ENCODE measurements around the gene GPBP1L1.

GPBP1L1 gene

DNA sequence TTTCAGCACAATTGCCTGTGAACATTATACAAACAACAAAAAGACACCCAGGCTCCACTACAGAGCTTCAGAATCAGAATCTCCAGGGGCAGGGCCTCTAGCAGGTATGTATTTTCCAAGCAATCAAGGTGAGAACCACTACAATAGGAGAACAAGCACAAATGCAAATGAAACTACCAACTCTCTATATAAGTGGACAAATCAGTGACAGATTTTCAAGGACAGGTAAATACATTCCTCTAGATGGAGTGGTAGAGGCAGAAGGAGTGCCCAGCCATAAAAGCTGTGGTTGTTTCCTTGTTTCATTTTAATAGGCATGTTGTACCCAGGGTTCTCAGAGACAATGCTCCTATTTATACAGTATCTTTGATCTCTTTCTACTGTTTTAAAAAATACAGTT is 42.4 kb downstream of the GPBP1L1 start:
- TF ChIP-seq POLR2A (IDR thresholded peaks at IDR 0.05; ENCODE audit: extremely low read depth, insufficient read length) (no peak), MYC (IDR thresholded peaks at IDR 0.05; ENCODE audit: low read depth, low read length) (no peak)
- TF ChIP-seq, protein P1, sequence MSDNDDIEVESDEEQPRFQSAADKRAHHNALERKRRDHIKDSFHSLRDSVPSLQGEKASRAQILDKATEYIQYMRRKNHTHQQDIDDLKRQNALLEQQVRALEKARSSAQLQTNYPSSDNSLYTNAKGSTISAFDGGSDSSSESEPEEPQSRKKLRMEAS (IDR thresholded peaks at IDR 0.05; ENCODE audit: low read depth, low read length), result no peak
- TF ChIP-seq, protein P2, sequence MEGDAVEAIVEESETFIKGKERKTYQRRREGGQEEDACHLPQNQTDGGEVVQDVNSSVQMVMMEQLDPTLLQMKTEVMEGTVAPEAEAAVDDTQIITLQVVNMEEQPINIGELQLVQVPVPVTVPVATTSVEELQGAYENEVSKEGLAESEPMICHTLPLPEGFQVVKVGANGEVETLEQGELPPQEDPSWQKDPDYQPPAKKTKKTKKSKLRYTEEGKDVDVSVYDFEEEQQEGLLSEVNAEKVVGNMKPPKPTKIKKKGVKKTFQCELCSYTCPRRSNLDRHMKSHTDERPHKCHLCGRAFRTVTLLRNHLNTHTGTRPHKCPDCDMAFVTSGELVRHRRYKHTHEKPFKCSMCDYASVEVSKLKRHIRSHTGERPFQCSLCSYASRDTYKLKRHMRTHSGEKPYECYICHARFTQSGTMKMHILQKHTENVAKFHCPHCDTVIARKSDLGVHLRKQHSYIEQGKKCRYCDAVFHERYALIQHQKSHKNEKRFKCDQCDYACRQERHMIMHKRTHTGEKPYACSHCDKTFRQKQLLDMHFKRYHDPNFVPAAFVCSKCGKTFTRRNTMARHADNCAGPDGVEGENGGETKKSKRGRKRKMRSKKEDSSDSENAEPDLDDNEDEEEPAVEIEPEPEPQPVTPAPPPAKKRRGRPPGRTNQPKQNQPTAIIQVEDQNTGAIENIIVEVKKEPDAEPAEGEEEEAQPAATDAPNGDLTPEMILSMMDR (IDR thresholded peaks at IDR 0.05; ENCODE audit: low read depth, low read length), result no peak
- DNase-seq (ENCODE audit: low read depth), result no peak
- H3K4me3 ChIP-seq (ENCODE audit: low read depth, low read length), result no peak overlapping the region

DNA sequence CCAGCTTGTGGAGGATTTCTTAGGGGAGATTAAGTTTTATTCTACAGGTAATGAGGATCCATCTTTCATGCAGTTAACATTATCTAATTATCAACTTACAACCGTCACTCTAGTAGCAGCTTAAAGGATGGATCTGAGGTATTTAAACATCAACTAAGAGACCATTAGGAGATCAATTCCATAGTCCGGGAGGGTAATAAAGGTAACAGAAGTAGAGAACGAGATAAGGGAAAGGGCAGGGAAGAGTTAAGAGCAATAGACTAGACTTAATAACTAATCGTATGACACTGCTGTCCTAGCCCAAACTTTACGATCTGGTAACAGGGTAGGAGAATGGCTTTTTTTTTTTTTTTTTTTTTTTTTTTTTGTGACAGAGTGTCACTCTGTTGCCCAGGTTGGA is 43.0 kb downstream of the GPBP1L1 start:
- no peak for DNase-seq (ENCODE audit: low read depth)
- TF ChIP-seq, protein P1 (IDR thresholded peaks at IDR 0.05; ENCODE audit: low read depth, low read length), result no peak
- no peak for TF ChIP-seq POLR2A (IDR thresholded peaks at IDR 0.05; ENCODE audit: extremely low read depth, insufficient read length)
- TF ChIP-seq, protein P2 (IDR thresholded peaks at IDR 0.05; ENCODE audit: low read depth, low read length), result no peak
- TF ChIP-seq MYC (IDR thresholded peaks at IDR 0.05; ENCODE audit: low read depth, low read length), result no peak

DNA sequence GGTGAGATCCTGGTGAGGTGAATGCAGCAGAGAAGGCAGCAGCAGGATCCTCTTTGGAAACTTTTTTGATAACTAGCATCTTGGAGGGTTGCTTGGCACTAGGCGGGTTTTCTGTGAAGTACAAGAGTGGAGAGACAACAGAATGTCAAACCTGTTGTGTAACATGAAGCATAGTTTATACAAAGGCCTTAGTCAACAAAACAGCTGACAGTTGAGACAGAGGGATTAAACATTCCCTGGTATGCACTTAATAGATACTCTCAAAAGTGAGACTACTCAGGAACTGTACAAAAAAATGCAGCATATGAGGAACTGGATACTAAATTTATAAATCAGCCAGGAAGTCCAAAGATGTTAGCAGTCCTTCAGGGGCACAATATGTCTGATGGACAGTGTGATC is 46.0 kb downstream of the GPBP1L1 start:
- DNase-seq (ENCODE audit: low read depth), result no peak
- TF ChIP-seq, protein P2 (IDR thresholded peaks at IDR 0.05; ENCODE audit: low read depth, low read length), result no peak
- no peak for TF ChIP-seq POLR2A (IDR thresholded peaks at IDR 0.05; ENCODE audit: extremely low read depth, insufficient read length)
- TF ChIP-seq MYC (IDR thresholded peaks at IDR 0.05; ENCODE audit: low read depth, low read length), result no peak
- TF ChIP-seq, protein P1 (IDR thresholded peaks at IDR 0.05; ENCODE audit: low read depth, low read length), result no peak
- H3K4me3 ChIP-seq (ENCODE audit: low read depth, low read length), result no peak overlapping the region

More for the DNA sequence above, 43.0 kb downstream of the GPBP1L1 start:
- no peak overlapping the region for H3K4me3 ChIP-seq (ENCODE audit: low read depth, low read length)

DNA sequence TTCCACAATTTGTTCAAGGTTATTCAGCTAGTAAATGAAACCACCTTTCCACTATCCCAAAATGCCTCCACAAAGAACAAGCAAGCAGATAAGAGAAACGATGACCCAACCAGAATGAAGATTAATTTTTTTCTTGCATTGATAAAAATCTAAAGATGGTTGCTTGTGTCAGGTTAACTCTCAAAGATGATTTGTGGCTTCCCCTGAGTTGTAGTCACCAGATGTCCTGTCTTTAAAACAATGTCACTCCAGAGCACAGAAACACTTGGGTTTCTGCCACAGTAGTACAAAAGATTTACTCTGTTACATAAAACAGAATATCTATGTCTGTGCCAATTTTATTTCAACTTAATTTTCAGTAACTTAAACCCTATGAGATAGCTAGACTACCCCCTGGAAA is 51.1 kb downstream of the GPBP1L1 start:
- no peak overlapping the region for H3K4me3 ChIP-seq (ENCODE audit: low read depth, low read length)
- DNase-seq (ENCODE audit: low read depth), result no peak
- TF ChIP-seq POLR2A (IDR thresholded peaks at IDR 0.05; ENCODE audit: extremely low read depth, insufficient read length) (no peak), MYC (IDR thresholded peaks at IDR 0.05; ENCODE audit: low read depth, low read length) (no peak)
- TF ChIP-seq, protein P1 (IDR thresholded peaks at IDR 0.05; ENCODE audit: low read depth, low read length), result no peak
- TF ChIP-seq, protein P2 (IDR thresholded peaks at IDR 0.05; ENCODE audit: low read depth, low read length), result no peak

DNA sequence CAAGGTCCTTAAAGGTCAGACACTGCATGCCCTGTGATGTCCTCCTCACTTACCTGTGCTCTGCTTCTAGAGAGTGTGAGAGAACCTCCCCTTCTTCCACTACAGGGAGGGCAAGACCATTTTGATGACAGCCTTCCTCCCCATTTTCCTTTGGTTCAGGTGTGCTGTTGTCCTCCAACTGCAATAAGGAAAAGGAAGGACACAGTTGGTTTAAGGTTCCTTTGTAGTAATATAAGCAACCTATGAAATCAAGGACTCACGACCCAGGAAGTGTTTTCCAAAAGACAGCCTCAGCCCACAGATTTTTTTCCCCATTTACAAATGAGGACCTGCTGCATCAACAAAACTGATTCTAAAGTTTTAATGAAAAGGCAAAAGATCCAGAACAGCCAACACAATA is 55.9 kb downstream of the GPBP1L1 start:
- no peak for DNase-seq (ENCODE audit: low read depth)
- no peak for TF ChIP-seq MYC (IDR thresholded peaks at IDR 0.05; ENCODE audit: low read depth, low read length)
- no peak overlapping the region for H3K4me3 ChIP-seq (ENCODE audit: low read depth, low read length)

DNA sequence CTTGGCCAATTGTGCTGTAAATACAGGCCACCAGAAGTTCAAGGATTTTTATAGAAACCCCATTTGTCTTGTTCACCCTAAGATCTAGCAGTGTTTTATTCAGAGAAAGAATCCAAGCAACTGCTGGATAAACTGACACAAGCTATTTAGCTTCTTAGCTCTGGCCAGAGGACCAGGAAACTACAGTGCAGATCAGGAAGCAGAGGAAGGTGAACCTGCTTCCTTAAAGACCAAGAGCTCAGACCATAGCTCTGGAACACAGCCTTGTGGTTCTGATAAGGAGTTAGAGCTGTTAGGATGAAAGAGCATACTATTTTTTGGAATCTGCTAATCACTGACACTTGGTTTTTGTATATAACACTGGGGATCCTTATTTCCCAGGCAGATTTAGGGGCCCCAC is 57.3 kb downstream of the GPBP1L1 start:
- TF ChIP-seq, protein P2 (IDR thresholded peaks at IDR 0.05; ENCODE audit: low read depth, low read length), result no peak
- no peak for TF ChIP-seq MYC (IDR thresholded peaks at IDR 0.05; ENCODE audit: low read depth, low read length)
- TF ChIP-seq POLR2A (IDR thresholded peaks at IDR 0.05; ENCODE audit: extremely low read depth, insufficient read length), result no peak
- TF ChIP-seq, protein P1 (IDR thresholded peaks at IDR 0.05; ENCODE audit: low read depth, low read length), result no peak
- DNase-seq (ENCODE audit: low read depth), result no peak
- H3K4me3 ChIP-seq (ENCODE audit: low read depth, low read length), result no peak overlapping the region

Measured in NB4 (cell line).